ENCODE data around the gene SEPTIN5.

Gene SEPTIN5

GRCh38 chr22:19766511-19767426, 52.5 kb downstream of the SEPTIN5 start:
- no peak for TF ChIP-seq CTCF (IDR thresholded peaks at IDR 0.05)

GRCh38 chr22:19767427-19768341, 53.4 kb downstream of the SEPTIN5 start:
- TF ChIP-seq CTCF (IDR thresholded peaks at IDR 0.05) = no peak

- TF ChIP-seq CTCF (IDR thresholded peaks at IDR 0.05) = no peak
Observed at GRCh38 chr22:19769393-19769715, 55.1 kb downstream of the SEPTIN5 start.

- no peak for TF ChIP-seq CTCF (IDR thresholded peaks at IDR 0.05)
Observed at GRCh38 chr22:19770349-19771220, 56.3 kb downstream of the SEPTIN5 start.

GRCh38 chr22:19772422-19772672, 58.0 kb downstream of the SEPTIN5 start:
- no peak for TF ChIP-seq CTCF (IDR thresholded peaks at IDR 0.05)

All from LNCAP (cell line).